ENCODE results near the gene HYAL2. TPM values are rescaled to one million over a fixed set of nuclear protein-coding genes. Genes with fewer than 3 reads are reported as not detected.

Gene HYAL2
- total RNA-seq, 2 donors from 2014 or later = 86.5 to 87.5 TPM

GRCh38 chr3:50323614-50324199, 1.2 kb upstream of the HYAL2 start:
- no peaks in the 10 kb centered on the region for H3K27me3 ChIP-seq (replicated peaks; ENCODE audit: insufficient read depth)
- H3K27ac ChIP-seq = peak overlapping the region; percentile 8 to 91
- TF ChIP-seq CTCF (IDR thresholded peaks at IDR 0.05) = no peak
- peaks cover 29 to 50% of the 10 kb centered on the region in 2 donors for H3K4me1 ChIP-seq (ENCODE audit: control insufficient read depth in 1 of 2, low read depth in 2 of 2)
- no peak for DNase-seq (ENCODE audit: low spot score)
- peaks cover 7% of the 10 kb centered on the region for H3K36me3 ChIP-seq
- no peak for ATAC-seq (ENCODE audit: insufficient number of reproducible peaks, low FRiP score, low read depth)
- H3K4me3 ChIP-seq = no peak overlapping the region
- H3K9me3 ChIP-seq = no peaks in the 10 kb centered on the region

- Histone ChIP-seq H3K27ac (peak overlapping the region; percentile 8 to 91), H3K36me3 (peaks cover 8% of the 10 kb centered on the region), H3K9me3 (no peaks in the 10 kb centered on the region), H3K4me3 (peak overlapping the region; percentile 73), H3K4me1 (ENCODE audit: control insufficient read depth in 1 of 2, low read depth in 2 of 2) (peaks cover 27 to 51% of the 10 kb centered on the region in 2 donors), H3K27me3 (replicated peaks; ENCODE audit: insufficient read depth) (no peaks in the 10 kb centered on the region)
- ATAC-seq (ENCODE audit: insufficient number of reproducible peaks, low FRiP score, low read depth) (no peak), DNase-seq (ENCODE audit: low spot score) (no peak)
- no peak for TF ChIP-seq CTCF (IDR thresholded peaks at IDR 0.05)
Observed at GRCh38 chr3:50323092-50323600, 601 bp upstream of the HYAL2 start.

- Histone ChIP-seq H3K27ac (peak overlapping the region; percentile 91 to 97), H3K4me3 (peak overlapping the region; percentile 73)
Observed at GRCh38 chr3:50322115-50322385, 495 bp downstream of the HYAL2 start.

GRCh38 chr3:50321336-50322114, 1.0 kb downstream of the HYAL2 start:
- Histone ChIP-seq H3K36me3 (peaks cover 10% of the 10 kb centered on the region), H3K4me1 (ENCODE audit: control insufficient read depth in 1 of 2, low read depth in 2 of 2) (peaks cover 26 to 44% of the 10 kb centered on the region in 2 donors), H3K9me3 (no peaks in the 10 kb centered on the region), H3K27ac (peak overlapping the region; percentile 91 to 97), H3K27me3 (replicated peaks; ENCODE audit: insufficient read depth) (no peaks in the 10 kb centered on the region), H3K4me3 (peak overlapping the region; percentile 73)
- DNase-seq (ENCODE audit: low spot score) = no peak
- peak; percentile 71 for ATAC-seq (ENCODE audit: insufficient number of reproducible peaks, low FRiP score, low read depth)
- TF ChIP-seq CTCF (IDR thresholded peaks at IDR 0.05) = peak; percentile 42

More at GRCh38 chr3:50322115-50322385, 495 bp downstream of the HYAL2 start:
- peaks cover 29 to 50% of the 10 kb centered on the region in 2 donors for H3K4me1 ChIP-seq (ENCODE audit: control insufficient read depth in 1 of 2, low read depth in 2 of 2)
- no peak for DNase-seq (ENCODE audit: low spot score)
- no peak for TF ChIP-seq CTCF (IDR thresholded peaks at IDR 0.05)
- peaks cover 10% of the 10 kb centered on the region for H3K36me3 ChIP-seq
- no peaks in the 10 kb centered on the region for H3K9me3 ChIP-seq
- H3K27me3 ChIP-seq (replicated peaks; ENCODE audit: insufficient read depth) = no peaks in the 10 kb centered on the region
- no peak for ATAC-seq (ENCODE audit: insufficient number of reproducible peaks, low FRiP score, low read depth)

GRCh38 chr3:50320853-50321335, 1.7 kb downstream of the HYAL2 start:
- DNase-seq (ENCODE audit: low spot score) (no peak), ATAC-seq (ENCODE audit: insufficient number of reproducible peaks, low FRiP score, low read depth) (peak; percentile 27)
- Histone ChIP-seq H3K27me3 (replicated peaks; ENCODE audit: insufficient read depth) (no peaks in the 10 kb centered on the region), H3K4me3 (peak overlapping the region; percentile 73), H3K27ac (peak overlapping the region; percentile 91 to 97), H3K36me3 (peaks cover 6% of the 10 kb centered on the region), H3K9me3 (no peaks in the 10 kb centered on the region), H3K4me1 (ENCODE audit: control insufficient read depth in 1 of 2, low read depth in 2 of 2) (peaks cover 26 to 44% of the 10 kb centered on the region in 2 donors)
- TF ChIP-seq CTCF (IDR thresholded peaks at IDR 0.05) = no peak

Data from thoracic aorta (tissue), 2 donors.